Fibroblast of skin of back (primary cell): ENCODE data around the gene HBP1.
"Not testable (repeated sequence)": the region's sequence is repeated elsewhere in the genome, so short reads cannot be mapped to it uniquely, and the experiment has no call there.

Experiments used
- DNase-seq: peaks from one replicate; pipeline ENCODE4 v3.0.0-alpha.2; 2013

The HBP1 gene

DNA sequence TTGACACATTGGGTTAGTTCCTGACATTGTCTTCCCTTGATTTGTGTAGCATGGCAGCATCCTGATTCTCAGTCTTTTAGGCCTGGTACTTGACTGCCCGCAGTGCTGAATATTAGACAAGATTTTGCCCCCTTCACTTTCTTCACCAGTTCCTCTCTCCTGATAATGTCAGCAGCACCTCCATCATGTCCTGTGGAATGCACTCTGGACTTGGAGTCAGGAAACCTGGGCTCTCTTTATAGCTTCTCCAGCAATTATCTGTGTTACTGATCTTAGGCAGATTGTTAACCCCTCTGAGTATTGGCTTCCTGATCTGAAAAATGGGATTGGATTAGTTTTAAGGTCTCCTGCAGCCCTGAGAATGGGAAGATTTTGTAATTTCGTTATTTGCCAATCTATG is 19.0 kb downstream of the HBP1 start:
- DNase-seq: no peak

DNA sequence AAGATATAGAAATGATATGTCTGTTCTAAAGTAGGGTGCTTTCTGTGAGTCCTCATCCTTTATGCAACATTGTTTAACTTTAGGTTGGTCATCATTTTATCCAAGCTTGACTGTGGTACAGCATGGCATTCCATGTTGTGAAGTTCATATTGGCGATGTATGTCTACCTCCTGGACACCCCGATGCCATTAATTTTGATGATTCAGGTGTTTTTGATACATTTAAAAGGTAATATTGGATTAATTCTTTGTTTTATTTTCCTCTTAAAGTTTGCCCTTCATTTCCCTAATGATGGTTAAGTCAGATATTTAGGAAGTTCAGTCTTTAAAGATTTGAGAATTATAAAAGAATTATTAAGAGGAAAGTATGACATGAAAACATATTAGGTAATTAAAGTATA is 21.3 kb downstream of the HBP1 start:
- no peak for DNase-seq

DNA sequence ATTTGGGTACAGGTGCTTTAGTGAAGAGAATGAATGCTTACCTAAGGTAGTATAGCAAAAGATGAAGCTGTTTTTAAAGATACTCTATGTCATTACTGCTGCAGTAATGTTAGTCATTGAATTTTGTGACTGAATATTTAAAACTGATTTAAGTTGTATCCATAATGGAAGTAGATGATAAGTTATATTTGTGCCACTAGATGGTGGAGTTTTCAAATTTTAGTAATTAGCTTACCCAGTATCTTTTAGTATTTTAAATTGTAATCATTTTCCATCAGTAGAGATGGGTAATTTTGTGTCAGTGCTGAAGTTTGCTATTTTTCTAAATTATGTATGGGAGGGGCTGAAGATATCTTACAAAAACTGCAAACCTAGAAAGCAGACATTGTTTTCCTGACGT is 25.2 kb downstream of the HBP1 start:
- DNase-seq: no peak

DNA sequence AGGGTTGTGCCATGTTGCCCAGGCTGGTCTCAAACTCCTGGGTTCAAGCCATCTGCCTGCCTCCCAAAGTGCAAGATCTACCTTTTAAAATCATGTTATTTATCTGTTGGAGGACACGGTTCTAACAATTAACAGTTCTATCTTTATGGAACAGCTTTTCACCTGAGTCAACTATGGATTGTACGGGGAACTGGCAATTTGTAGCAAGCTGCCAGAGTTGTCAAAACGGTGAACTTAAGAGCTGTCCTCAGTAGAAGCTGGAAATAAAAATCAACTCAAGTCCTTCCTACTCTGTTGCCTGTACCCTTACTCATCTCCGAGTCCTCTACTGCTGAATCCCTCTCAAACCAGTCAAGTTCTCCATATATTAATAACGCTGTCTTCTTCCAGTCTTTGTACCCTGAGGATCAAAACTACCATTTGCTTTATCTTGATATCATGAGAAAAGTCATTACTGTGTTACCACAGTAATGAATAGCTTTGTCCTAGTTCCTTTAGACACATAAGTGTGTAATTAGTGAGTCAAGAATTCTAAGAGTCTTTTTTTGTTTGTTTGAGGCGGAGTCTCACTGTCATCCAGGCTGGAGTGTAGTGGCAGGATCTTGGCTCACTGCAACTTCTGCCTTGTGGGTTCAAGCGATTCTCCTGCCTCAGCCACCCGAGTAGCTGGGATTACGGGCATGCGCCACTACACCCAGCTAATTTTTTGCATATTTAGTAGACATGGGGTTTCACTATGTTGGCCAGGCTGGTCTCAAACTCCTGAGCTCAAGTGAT is 28.2 kb downstream of the HBP1 start:
- DNase-seq: no peak

GRCh38 chr7:107201795-107202450 is 33.1 kb downstream of the HBP1 start:
- DNase-seq: peak; percentile 18

GRCh38 chr7:107203607-107204006 is 34.8 kb downstream of the HBP1 start:
- no peak for DNase-seq

- DNase-seq: peak; percentile 39
These were observed 37.3 kb downstream of the HBP1 start for GRCh38 chr7:107206136-107206535.

DNA sequence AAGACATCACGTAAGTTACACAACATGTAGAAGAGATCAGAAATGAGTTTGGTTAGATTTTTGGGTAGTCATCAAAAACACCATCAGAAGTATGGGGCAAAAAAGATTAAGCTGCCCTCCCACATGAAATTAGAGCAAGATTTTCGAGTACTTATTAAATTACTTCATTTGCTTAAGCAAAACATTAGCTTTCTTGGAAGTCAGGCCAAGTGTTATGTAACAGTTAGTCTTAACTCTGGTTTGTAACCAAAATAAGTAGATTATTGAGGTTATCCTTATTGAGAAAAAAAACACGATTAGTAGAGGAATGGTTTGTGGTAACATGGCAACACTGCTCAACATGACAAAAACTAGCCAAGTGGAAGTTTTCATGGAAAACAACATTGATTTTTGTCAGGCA is 37.9 kb downstream of the HBP1 start:
- DNase-seq: no peak

GRCh38 chr7:107207459-107207858 is 38.7 kb downstream of the HBP1 start:
- DNase-seq: no peak

- peak; percentile 64 for DNase-seq
These were observed 39.3 kb downstream of the HBP1 start for GRCh38 chr7:107208024-107208521.

DNA sequence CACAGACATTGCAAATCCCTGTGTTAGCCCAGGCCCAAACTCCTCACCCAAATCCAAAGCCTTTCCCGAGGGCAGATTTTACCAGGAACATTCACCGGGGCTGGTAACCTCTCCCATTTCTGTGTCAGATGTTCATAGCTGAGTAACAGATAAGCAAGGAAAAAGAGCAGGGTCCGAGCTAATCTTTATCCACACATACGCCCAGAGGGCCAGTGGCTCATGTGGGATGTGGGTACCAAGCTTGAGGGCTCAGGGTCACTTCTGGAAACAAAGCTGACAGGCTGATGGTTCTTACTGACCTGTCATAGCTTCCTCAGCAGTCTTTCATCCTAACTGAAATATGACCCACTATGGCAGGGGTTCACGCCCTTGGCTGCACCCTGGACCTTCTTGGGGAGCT is 39.8 kb downstream of the HBP1 start:
- no peak for DNase-seq

GRCh38 chr7:107209565-107209964 is 40.8 kb downstream of the HBP1 start:
- DNase-seq: no peak

GRCh38 chr7:107210400-107210799 is 41.6 kb downstream of the HBP1 start:
- no peak for DNase-seq

- no peak for DNase-seq
These were observed 43.9 kb downstream of the HBP1 start for GRCh38 chr7:107212725-107213124.

GRCh38 chr7:107213193-107213788 is 44.5 kb downstream of the HBP1 start:
- DNase-seq: no peak

GRCh38 chr7:107213945-107214344 is 45.1 kb downstream of the HBP1 start:
- DNase-seq: no peak

DNA sequence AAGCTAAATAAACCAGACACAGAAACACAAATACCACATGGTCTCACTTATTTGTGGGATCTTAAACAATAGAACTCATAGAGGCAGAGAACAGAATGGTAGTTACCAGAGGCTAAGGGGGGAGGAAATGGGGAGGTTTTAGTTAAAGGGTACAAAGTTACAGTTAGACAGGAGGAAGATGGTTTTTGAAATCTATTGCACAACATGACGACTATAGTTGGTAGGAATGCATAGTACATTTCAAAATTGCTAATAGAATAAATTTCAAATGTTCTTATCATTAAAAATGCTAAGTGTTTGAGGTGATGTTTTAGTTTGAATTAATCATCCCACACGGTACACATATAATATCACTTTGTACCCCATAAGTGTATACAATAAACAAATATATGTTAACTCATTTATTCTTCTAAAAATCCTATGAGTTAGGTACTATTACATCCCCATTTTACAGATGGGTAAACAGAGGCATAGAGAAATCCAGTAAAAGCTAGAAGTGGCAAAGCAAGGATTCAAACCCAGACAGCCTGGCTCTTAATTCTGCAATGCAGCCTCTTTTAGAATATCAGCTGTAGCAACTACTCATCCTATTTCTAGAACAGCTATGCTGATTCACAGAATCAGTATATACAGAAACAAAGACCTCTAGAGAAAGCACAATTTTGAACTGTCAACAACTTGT is 50.9 kb downstream of the HBP1 start:
- DNase-seq: no peak

DNA sequence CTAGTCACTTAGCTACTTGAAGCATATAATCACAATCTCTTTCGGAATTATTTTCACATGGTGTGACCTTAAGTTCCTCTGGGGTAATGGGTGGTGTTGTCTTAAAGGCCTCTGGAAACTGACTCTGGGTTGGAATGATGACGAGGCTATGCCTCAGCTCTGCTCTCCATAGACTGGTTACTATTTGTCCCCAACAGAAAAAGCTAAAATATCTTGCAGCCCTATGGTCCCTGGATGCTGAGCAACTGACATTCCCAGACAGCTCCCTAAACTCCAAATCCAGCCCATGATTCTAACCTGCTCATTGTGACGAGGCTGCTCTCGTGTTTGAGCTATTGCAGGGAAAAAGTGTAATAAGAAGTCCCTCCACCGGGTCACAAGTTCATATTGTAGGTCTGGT is 51.6 kb downstream of the HBP1 start:
- DNase-seq: no peak

DNA sequence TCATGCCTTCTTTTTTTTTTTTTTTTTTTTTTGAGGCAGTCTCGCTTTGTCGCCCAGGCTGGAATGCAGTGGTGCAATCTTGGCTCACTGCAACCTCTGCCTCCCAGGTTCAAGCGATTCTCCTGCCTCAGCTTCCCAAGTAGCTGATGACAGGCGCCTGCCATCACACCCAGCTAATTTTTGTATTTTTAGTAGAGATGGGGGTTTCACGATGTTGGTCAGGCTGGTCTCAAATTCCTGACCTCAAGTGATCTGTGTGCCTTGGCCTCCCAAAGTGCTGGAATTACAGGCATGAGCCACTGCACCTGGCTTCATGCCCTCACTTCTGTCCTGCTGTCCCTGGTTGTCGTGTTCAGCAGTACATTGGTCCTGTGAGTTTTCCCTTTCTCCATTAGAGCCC is 52.0 kb downstream of the HBP1 start:
- DNase-seq: not testable (repeated sequence)

DNA sequence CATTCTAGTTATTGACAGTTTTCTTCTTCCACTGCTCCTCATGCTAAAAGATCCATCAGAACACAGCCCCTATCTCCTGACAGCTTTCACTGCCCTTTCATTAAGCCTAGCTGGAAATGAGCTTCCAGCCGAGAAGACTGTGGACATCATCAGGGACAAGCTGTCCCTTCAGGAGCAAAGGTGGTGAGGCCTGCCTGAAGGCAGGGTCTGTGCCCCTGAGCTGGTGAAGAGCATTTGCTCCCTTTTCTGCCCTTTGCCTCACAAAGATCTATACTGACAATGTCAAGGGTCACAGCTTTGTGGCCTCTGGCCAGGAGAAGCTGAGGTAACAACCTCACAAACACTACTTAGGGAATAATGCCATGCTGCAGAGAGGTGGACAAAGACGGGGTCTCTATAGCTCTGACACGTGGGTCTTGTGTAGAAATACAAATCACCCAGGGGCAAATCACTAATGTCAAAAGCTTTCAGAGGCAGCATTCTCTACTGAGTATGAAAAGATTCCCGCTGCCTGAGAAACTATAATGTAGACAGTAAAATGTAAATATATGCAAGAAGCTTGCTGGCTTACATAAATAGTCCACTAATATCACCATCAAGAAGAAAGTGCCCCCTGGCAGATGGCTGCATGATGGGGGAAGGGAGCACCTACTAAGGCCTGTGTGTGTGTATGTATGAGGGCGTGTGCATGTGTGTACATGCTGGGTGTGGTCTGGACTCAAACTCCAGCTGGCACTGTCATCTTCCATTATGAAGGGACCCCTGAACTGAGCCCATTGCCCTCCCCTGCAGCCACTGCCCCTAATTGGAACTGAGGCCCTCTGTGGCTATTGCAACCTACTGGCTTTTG is 55.8 kb downstream of the HBP1 start:
- DNase-seq: no peak

DNA sequence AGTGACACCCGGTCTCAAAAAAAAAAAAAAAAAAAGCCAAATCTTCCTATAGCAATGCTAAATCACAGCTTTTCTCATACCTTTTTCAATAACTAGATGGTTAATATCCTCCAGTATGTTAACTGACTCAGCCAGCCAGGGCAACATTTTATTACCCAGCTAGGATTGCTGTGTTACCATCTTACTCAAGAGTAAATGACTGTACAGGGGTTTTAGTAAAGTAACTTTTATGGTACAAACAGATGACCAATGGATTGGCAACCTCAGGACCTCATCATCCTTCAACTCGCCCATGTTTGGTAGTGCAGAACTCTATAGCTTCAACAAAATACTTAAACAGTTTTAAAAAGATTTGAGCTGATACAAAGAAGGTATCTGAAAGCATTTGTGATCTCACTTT is 59.5 kb downstream of the HBP1 start:
- DNase-seq: no peak

- DNase-seq: peak; percentile 68
These were observed 61.5 kb downstream of the HBP1 start for GRCh38 chr7:107230334-107230733.
